Activated CD4-positive, alpha-beta T cell treated with anti-CD3 and anti-CD28 coated beads, Interleukin-2, amount 10 ng/mL, durations not matched to agents 7 days and 5 days (primary cell): ENCODE measurements around the gene PEMT. TPM values are rescaled to one million over a fixed set of nuclear protein-coding genes. Genes with fewer than 3 reads are reported as not detected.

ENCODE experiments used
- CTCF ChIA-PET: fragments of 350-600 bp; sonication (Branson Sonifier 250); formaldehyde crosslinking; loops from one replicate; lab custom pipeline; 2021; ENCODE audit warnings: antibody characterized with exemption; lab: Charles Lee
- POLR2A ChIA-PET: fragments of 350-600 bp; sonication (Branson Sonifier 250); formaldehyde crosslinking; loops from one replicate; lab custom pipeline; 2021; ENCODE audit warnings: antibody characterized with exemption; lab: Charles Lee
- DNase-seq: peaks from one replicate; pipeline ENCODE4 v3.0.0-alpha.2; 2020
- H3K27ac Mint-ChIP-seq: one replicate; pipeline ENCODE4 v1.8.0; 2021; ENCODE audit warnings: mild to moderate bottlenecking, moderate library complexity, mixed read lengths
- H3K27me3 Mint-ChIP-seq: one replicate; pipeline ENCODE4 v1.8.0; 2021; ENCODE audit warnings: mixed read lengths
- H3K36me3 Mint-ChIP-seq: one replicate; pipeline ENCODE4 v1.8.0; 2021; ENCODE audit warnings: low read depth, mixed read lengths
- H3K4me1 Mint-ChIP-seq: one replicate; pipeline ENCODE4 v1.8.0; 2021; ENCODE audit warnings: mixed read lengths
- H3K4me3 Mint-ChIP-seq: one replicate; pipeline ENCODE4 v1.8.0; 2021; ENCODE audit warnings: mild to moderate bottlenecking, moderate library complexity, mixed read lengths
- H3K9me3 Mint-ChIP-seq: one replicate; pipeline ENCODE4 v1.8.0; 2021; ENCODE audit warnings: mixed read lengths
- total RNA-seq, 2 experiments: library from RNA; stranded (reverse); gene quantifications; one replicate each; pipeline ENCODE4 v1.2.3, GENCODE V29; 2021

PEMT gene
- total RNA-seq, 2 experiments from 2014 or later, result 10.8 to 17.3 TPM

- ChIA-PET CTCF (no interaction called here), POLR2A (no interaction called here)
- Mint-ChIP-seq H3K27ac (no peak overlapping the region), H3K9me3 (no peaks in the 10 kb centered on the region), H3K4me1 (no peaks in the 10 kb centered on the region), H3K36me3 (no peaks in the 10 kb centered on the region), H3K27me3 (no peaks in the 10 kb centered on the region), H3K4me3 (no peak overlapping the region)
- no peak for DNase-seq
These were observed 48.4 kb downstream of the PEMT start for GRCh38 chr17:17542906-17543635.

- Mint-ChIP-seq H3K27ac (no peak overlapping the region), H3K9me3 (no peaks in the 10 kb centered on the region), H3K4me3 (no peak overlapping the region), H3K4me1 (no peaks in the 10 kb centered on the region), H3K36me3 (no peaks in the 10 kb centered on the region), H3K27me3 (no peaks in the 10 kb centered on the region)
- no peak for DNase-seq
- ChIA-PET CTCF (interaction anchor here (1.3 kb wide), 1 partner anchor 34 kb away, joined by 3 read pairs; no protein-coding TSS in a partner anchor), POLR2A (no interaction called here)
These were observed 49.9 kb downstream of the PEMT start for GRCh38 chr17:17541640-17542001.

GRCh38 chr17:17540935-17541639 lies 50.4 kb downstream of the PEMT start:
- POLR2A ChIA-PET, result no interaction called here
- no peaks in the 10 kb centered on the region for H3K36me3 Mint-ChIP-seq
- H3K4me1 Mint-ChIP-seq, result no peaks in the 10 kb centered on the region
- DNase-seq, result no peak
- no peak overlapping the region for H3K27ac Mint-ChIP-seq
- no peaks in the 10 kb centered on the region for H3K27me3 Mint-ChIP-seq
- no peaks in the 10 kb centered on the region for H3K9me3 Mint-ChIP-seq
- CTCF ChIA-PET, result interaction anchor here (0.7 to 1.3 kb wide), 2 partner anchors 35 to 51 kb away, joined by 3 read pairs; partner anchors contain the start of gene PEMT
- H3K4me3 Mint-ChIP-seq, result no peak overlapping the region

GRCh38 chr17:17540278-17540906 lies 51.1 kb downstream of the PEMT start:
- CTCF ChIA-PET, result interaction anchor here (0.7 kb wide), 1 partner anchor 51 kb away, joined by 3 read pairs; the partner anchor contains the start of gene PEMT
- Mint-ChIP-seq H3K36me3 (no peaks in the 10 kb centered on the region), H3K9me3 (no peaks in the 10 kb centered on the region), H3K4me1 (no peaks in the 10 kb centered on the region), H3K4me3 (no peak overlapping the region), H3K27ac (no peak overlapping the region), H3K27me3 (no peaks in the 10 kb centered on the region)
- no peak for DNase-seq
- POLR2A ChIA-PET, result no interaction called here

- no peak overlapping the region for H3K4me3 Mint-ChIP-seq
- DNase-seq, result no peak
- no peaks in the 10 kb centered on the region for H3K27me3 Mint-ChIP-seq
- POLR2A ChIA-PET, result no interaction called here
- H3K27ac Mint-ChIP-seq, result no peak overlapping the region
- no peaks in the 10 kb centered on the region for H3K4me1 Mint-ChIP-seq
- no peaks in the 10 kb centered on the region for H3K36me3 Mint-ChIP-seq
- no peaks in the 10 kb centered on the region for H3K9me3 Mint-ChIP-seq
- CTCF ChIA-PET, result interaction anchor here (0.5 to 1.1 kb wide), 2 partner anchors 29 to 111 kb away, joined by 3 read pairs; no protein-coding TSS in a partner anchor
These were observed 51.9 kb downstream of the PEMT start for GRCh38 chr17:17539591-17539990.

- no peaks in the 10 kb centered on the region for H3K36me3 Mint-ChIP-seq
- no peak overlapping the region for H3K4me3 Mint-ChIP-seq
These were observed 52.8 kb downstream of the PEMT start for GRCh38 chr17:17538417-17539391.

GRCh38 chr17:17537311-17538099 lies 54.0 kb downstream of the PEMT start:
- Mint-ChIP-seq H3K4me3 (no peak overlapping the region), H3K27ac (no peak overlapping the region), H3K4me1 (no peaks in the 10 kb centered on the region), H3K27me3 (no peaks in the 10 kb centered on the region), H3K9me3 (no peaks in the 10 kb centered on the region), H3K36me3 (no peaks in the 10 kb centered on the region)
- ChIA-PET CTCF (no interaction called here), POLR2A (no interaction called here)
- DNase-seq, result no peak

More at GRCh38 chr17:17538417-17539391, 52.8 kb downstream of the PEMT start:
- H3K27ac Mint-ChIP-seq, result no peak overlapping the region
- DNase-seq, result no peak
- no peaks in the 10 kb centered on the region for H3K4me1 Mint-ChIP-seq
- ChIA-PET POLR2A (interaction anchor here (0.7 kb wide), 1 partner anchor 26 kb away, joined by 5 read pairs; no protein-coding TSS in a partner anchor), CTCF (interaction anchor here (1.1 kb wide), 1 partner anchor 30 kb away, joined by 3 read pairs; no protein-coding TSS in a partner anchor)
- no peaks in the 10 kb centered on the region for H3K9me3 Mint-ChIP-seq
- H3K27me3 Mint-ChIP-seq, result no peaks in the 10 kb centered on the region

- Mint-ChIP-seq H3K36me3 (no peaks in the 10 kb centered on the region), H3K4me3 (no peak overlapping the region), H3K4me1 (no peaks in the 10 kb centered on the region), H3K27me3 (no peaks in the 10 kb centered on the region), H3K9me3 (no peaks in the 10 kb centered on the region), H3K27ac (no peak overlapping the region)
- ChIA-PET POLR2A (no interaction called here), CTCF (no interaction called here)
- DNase-seq, result no peak
These were observed 54.8 kb downstream of the PEMT start for GRCh38 chr17:17536702-17537101.

GRCh38 chr17:17535957-17536356 lies 55.6 kb downstream of the PEMT start:
- H3K4me1 Mint-ChIP-seq, result no peaks in the 10 kb centered on the region
- no peak overlapping the region for H3K4me3 Mint-ChIP-seq
- CTCF ChIA-PET, result interaction anchor here (0.6 kb wide), 1 partner anchor 24 kb away, joined by 3 read pairs; no protein-coding TSS in a partner anchor

GRCh38 chr17:17533901-17534441 lies 57.5 kb downstream of the PEMT start:
- Mint-ChIP-seq H3K9me3 (no peaks in the 10 kb centered on the region), H3K4me3 (no peak overlapping the region), H3K27ac (no peak overlapping the region), H3K4me1 (no peaks in the 10 kb centered on the region), H3K27me3 (no peaks in the 10 kb centered on the region), H3K36me3 (no peaks in the 10 kb centered on the region)
- ChIA-PET POLR2A (no interaction called here), CTCF (no interaction called here)
- DNase-seq, result no peak

More at GRCh38 chr17:17535957-17536356, 55.6 kb downstream of the PEMT start:
- Mint-ChIP-seq H3K27me3 (no peaks in the 10 kb centered on the region), H3K36me3 (no peaks in the 10 kb centered on the region), H3K27ac (no peak overlapping the region), H3K9me3 (no peaks in the 10 kb centered on the region)
- POLR2A ChIA-PET, result no interaction called here
- no peak for DNase-seq

- H3K36me3 Mint-ChIP-seq, result no peaks in the 10 kb centered on the region
- POLR2A ChIA-PET, result no interaction called here
These were observed 58.5 kb downstream of the PEMT start for GRCh38 chr17:17532991-17533390.

More at GRCh38 chr17:17532991-17533390, 58.5 kb downstream of the PEMT start:
- CTCF ChIA-PET, result no interaction called here
- Mint-ChIP-seq H3K4me1 (no peaks in the 10 kb centered on the region), H3K27ac (no peak overlapping the region), H3K4me3 (no peak overlapping the region), H3K9me3 (no peaks in the 10 kb centered on the region), H3K27me3 (no peaks in the 10 kb centered on the region)
- no peak for DNase-seq
